Measurements from ENCODE around the gene GNA12. TPM values are rescaled to one million over a fixed set of nuclear protein-coding genes. Genes with fewer than 3 reads are reported as not detected.

Gene GNA12
- total RNA-seq, 1 donor from 2014 or later, result 47.2 TPM

DNA sequence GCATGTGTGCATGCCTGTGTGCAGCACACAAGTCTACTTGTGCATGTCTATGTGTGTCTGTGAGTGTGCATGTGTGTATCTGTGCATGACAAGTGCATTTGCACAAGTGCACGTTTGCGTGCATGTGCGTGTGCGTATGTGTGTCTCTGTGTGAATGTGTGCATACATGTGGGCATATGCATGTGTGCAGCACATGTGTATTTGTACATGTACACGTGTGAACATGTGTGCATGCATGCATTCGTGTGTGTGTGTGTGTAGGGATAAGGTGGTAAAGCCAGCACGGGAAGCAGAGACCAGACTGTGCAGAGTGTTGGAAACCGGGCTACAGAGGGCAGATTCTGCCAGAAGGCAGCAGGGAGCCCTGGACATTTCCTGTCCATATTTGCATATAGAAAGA is 35.9 kb upstream of the GNA12 start:
- no peak for ATAC-seq
- Histone ChIP-seq H3K27ac (no peak overlapping the region), H3K4me1 (no peaks in the 10 kb centered on the region), H3K9me3 (no peaks in the 10 kb centered on the region), H3K36me3 (no peaks in the 10 kb centered on the region), H3K27me3 (no peaks in the 10 kb centered on the region), H3K4me3 (no peak overlapping the region)
- TF ChIP-seq, protein P1, sequence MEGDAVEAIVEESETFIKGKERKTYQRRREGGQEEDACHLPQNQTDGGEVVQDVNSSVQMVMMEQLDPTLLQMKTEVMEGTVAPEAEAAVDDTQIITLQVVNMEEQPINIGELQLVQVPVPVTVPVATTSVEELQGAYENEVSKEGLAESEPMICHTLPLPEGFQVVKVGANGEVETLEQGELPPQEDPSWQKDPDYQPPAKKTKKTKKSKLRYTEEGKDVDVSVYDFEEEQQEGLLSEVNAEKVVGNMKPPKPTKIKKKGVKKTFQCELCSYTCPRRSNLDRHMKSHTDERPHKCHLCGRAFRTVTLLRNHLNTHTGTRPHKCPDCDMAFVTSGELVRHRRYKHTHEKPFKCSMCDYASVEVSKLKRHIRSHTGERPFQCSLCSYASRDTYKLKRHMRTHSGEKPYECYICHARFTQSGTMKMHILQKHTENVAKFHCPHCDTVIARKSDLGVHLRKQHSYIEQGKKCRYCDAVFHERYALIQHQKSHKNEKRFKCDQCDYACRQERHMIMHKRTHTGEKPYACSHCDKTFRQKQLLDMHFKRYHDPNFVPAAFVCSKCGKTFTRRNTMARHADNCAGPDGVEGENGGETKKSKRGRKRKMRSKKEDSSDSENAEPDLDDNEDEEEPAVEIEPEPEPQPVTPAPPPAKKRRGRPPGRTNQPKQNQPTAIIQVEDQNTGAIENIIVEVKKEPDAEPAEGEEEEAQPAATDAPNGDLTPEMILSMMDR (IDR thresholded peaks at IDR 0.05), result no peak
- intact Hi-C loops (cut with DNase I), result loop anchor here (10.0 kb wide), 1 partner anchor 275 kb away; no protein-coding TSS in a partner anchor
- no peak for DNase-seq

DNA sequence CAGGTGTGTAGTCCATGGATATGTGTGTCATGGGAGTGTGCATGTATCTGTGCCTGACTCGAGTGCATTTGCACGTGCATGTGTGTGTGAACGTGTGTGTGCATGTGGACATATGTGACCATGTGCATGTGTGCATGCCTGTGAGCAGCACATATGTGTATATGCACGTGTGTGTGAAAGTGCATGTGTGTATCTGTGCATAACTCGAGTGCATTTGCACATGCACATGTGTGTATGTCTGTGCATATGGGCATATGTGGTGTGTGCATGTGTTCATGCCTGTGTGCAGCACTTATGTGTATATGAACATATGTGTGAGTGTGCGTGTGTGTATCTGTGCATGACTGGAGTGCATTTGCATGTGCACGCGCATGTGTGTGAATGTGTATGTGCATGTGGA is 35.2 kb upstream of the GNA12 start:
- H3K4me1 ChIP-seq, result no peaks in the 10 kb centered on the region
- no peaks in the 10 kb centered on the region for H3K9me3 ChIP-seq
- H3K27ac ChIP-seq, result no peak overlapping the region
- intact Hi-C loops (cut with DNase I), result no loop called here
- no peak overlapping the region for H3K4me3 ChIP-seq
- no peaks in the 10 kb centered on the region for H3K36me3 ChIP-seq
- no peaks in the 10 kb centered on the region for H3K27me3 ChIP-seq
- ATAC-seq (no peak), DNase-seq (no peak)
- TF ChIP-seq, protein P1 (IDR thresholded peaks at IDR 0.05), result no peak

DNA sequence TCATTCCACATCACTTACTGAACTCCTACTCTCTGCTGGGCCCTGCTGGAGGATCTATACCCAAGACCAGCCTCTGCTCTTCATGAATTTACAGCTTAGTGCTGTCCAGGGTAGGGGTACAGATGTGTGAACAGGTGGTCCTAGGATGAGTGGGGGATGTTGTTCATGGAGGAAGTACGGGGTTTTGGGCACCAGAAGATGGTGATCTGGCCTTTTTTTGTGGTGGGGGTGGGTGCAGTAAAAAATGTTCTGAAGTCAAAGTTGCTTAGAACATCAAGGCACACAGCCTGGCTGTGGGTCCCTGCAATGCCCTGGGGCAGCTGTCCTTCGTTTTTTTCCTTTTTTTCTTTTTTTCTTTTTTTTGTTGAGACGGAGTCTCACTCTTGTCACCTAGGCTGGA is 34.2 kb upstream of the GNA12 start:
- no peaks in the 10 kb centered on the region for H3K4me1 ChIP-seq
- H3K4me3 ChIP-seq, result no peak overlapping the region
- no peaks in the 10 kb centered on the region for H3K36me3 ChIP-seq
- intact Hi-C loops (cut with DNase I), result no loop called here
- no peaks in the 10 kb centered on the region for H3K9me3 ChIP-seq
- ATAC-seq (no peak), DNase-seq (no peak)
- H3K27me3 ChIP-seq, result no peaks in the 10 kb centered on the region
- no peak overlapping the region for H3K27ac ChIP-seq
- TF ChIP-seq, protein P1 (IDR thresholded peaks at IDR 0.05), result no peak

GRCh38 chr7:2876031-2876731 is 32.1 kb upstream of the GNA12 start:
- H3K4me1 ChIP-seq, result no peaks in the 10 kb centered on the region
- H3K36me3 ChIP-seq, result no peaks in the 10 kb centered on the region
- no peaks in the 10 kb centered on the region for H3K9me3 ChIP-seq
- DNase-seq (no peak), ATAC-seq (no peak)
- H3K27ac ChIP-seq, result no peak overlapping the region
- no peak overlapping the region for H3K4me3 ChIP-seq
- intact Hi-C loops (cut with DNase I), result no loop called here
- H3K27me3 ChIP-seq, result no peaks in the 10 kb centered on the region
- TF ChIP-seq, protein P1 (IDR thresholded peaks at IDR 0.05), result no peak

GRCh38 chr7:2873686-2874551 is 29.8 kb upstream of the GNA12 start:
- TF ChIP-seq, protein P1 (IDR thresholded peaks at IDR 0.05), result no peak
- DNase-seq (no peak), ATAC-seq (no peak)
- intact Hi-C loops (cut with DNase I), result no loop called here
- H3K4me1 ChIP-seq, result peaks cover 9% of the 10 kb centered on the region
- no peaks in the 10 kb centered on the region for H3K9me3 ChIP-seq
- H3K27me3 ChIP-seq, result no peaks in the 10 kb centered on the region
- H3K4me3 ChIP-seq, result no peak overlapping the region
- H3K36me3 ChIP-seq, result no peaks in the 10 kb centered on the region
- H3K27ac ChIP-seq, result no peak overlapping the region

Data from upper lobe of right lung (tissue), 1 donor.